ENCODE results near the gene USPL1.
"Not testable (repeated sequence)": the region's sequence is repeated elsewhere in the genome, so short reads cannot be mapped to it uniquely, and the experiment has no call there.

USPL1 gene

GRCh38 chr13:30647420-30647819 is 29.7 kb downstream of the USPL1 start:
- ChIA-PET POLR2A (no interaction called here), CTCF (no interaction called here)
- no peak for TF ChIP-seq CTCF (IDR thresholded peaks at IDR 0.05; ENCODE audit: insufficient read depth, low read length, missing control alignments)
- no peak for DNase-seq (ENCODE audit: low read depth, low spot score)
- no peak overlapping the region for H3K4me3 ChIP-seq (ENCODE audit: low read depth, low read length)

- ChIA-PET POLR2A (no interaction called here), CTCF (interaction anchor here (1.4 kb wide), 1 partner anchor 155 kb away, joined by 3 read pairs; no protein-coding TSS in a partner anchor)
- H3K4me3 ChIP-seq (ENCODE audit: low read depth, low read length), result no peak overlapping the region
- no peak for DNase-seq (ENCODE audit: low read depth, low spot score)
- TF ChIP-seq CTCF (IDR thresholded peaks at IDR 0.05; ENCODE audit: insufficient read depth, low read length, missing control alignments), result no peak
Measured at GRCh38 chr13:30647824-30648521, 30.3 kb downstream of the USPL1 start.

GRCh38 chr13:30648522-30649012 is 30.8 kb downstream of the USPL1 start:
- CTCF ChIA-PET, result interaction anchor here (1.4 kb wide), 1 partner anchor 155 kb away, joined by 3 read pairs; no protein-coding TSS in a partner anchor
- no peak overlapping the region for H3K4me3 ChIP-seq (ENCODE audit: low read depth, low read length)
- TF ChIP-seq CTCF (IDR thresholded peaks at IDR 0.05; ENCODE audit: insufficient read depth, low read length, missing control alignments), result no peak
- POLR2A ChIA-PET, result no interaction called here
- no peak for DNase-seq (ENCODE audit: low read depth, low spot score)

GRCh38 chr13:30651648-30652047 is 33.9 kb downstream of the USPL1 start:
- DNase-seq (ENCODE audit: low read depth, low spot score); POLR2A ChIA-PET; H3K4me3 ChIP-seq (ENCODE audit: low read depth, low read length): not testable (repeated sequence)
- CTCF ChIA-PET, result interaction anchor here (1.4 kb wide), 1 partner anchor 141 kb away, joined by 3 read pairs; no protein-coding TSS in a partner anchor

- ChIA-PET POLR2A (no interaction called here), CTCF (interaction anchor here (1.4 kb wide), 1 partner anchor 139 kb away, joined by 3 read pairs; no protein-coding TSS in a partner anchor)
- TF ChIP-seq CTCF (IDR thresholded peaks at IDR 0.05; ENCODE audit: insufficient read depth, low read length, missing control alignments), result no peak
- H3K4me3 ChIP-seq (ENCODE audit: low read depth, low read length), result no peak overlapping the region
- no peak for DNase-seq (ENCODE audit: low read depth, low spot score)
Measured at GRCh38 chr13:30652746-30653386, 35.1 kb downstream of the USPL1 start.

- ChIA-PET POLR2A (no interaction called here), CTCF (no interaction called here)
- no peak for DNase-seq (ENCODE audit: low read depth, low spot score)
- no peak for TF ChIP-seq CTCF (IDR thresholded peaks at IDR 0.05; ENCODE audit: insufficient read depth, low read length, missing control alignments)
- no peak overlapping the region for H3K4me3 ChIP-seq (ENCODE audit: low read depth, low read length)
Measured at GRCh38 chr13:30654430-30654829, 36.7 kb downstream of the USPL1 start.

Data from AG04449 (cell line).